Ureter (tissue), 1 donor: Measurements from ENCODE around the gene CCM2L. TPM values are rescaled to one million over a fixed set of nuclear protein-coding genes. Genes with fewer than 3 reads are reported as not detected.

Experiments used
- total RNA-seq: library from RNA; stranded (reverse); gene quantifications from one replicate; pipeline ENCODE4 v1.2.4, GENCODE V29; 2023
- donor health status: DM: yes; HTN: yes; CAD: no.

Gene CCM2L
- total RNA-seq, 1 donor from 2014 or later: 8.2 TPM

Other genes starting within 250 kb of the CCM2L start
- gene MYLK2, start 191.1 kb upstream of the CCM2L start, total RNA-seq: not detected
- gene FOXS1, start 164.8 kb upstream of the CCM2L start, total RNA-seq: not detected
- 4.7 TPM for gene DUSP15, start 139.9 kb upstream of the CCM2L start, total RNA-seq
- 0.86 TPM for gene TTLL9, start 139.8 kb upstream of the CCM2L start, total RNA-seq
- 12.1 TPM for gene PDRG1, start 58.4 kb upstream of the CCM2L start, total RNA-seq
- gene XKR7, start 42.3 kb upstream of the CCM2L start, total RNA-seq: 0.05 TPM
- 6.1 TPM for gene HCK, start 41.8 kb downstream of the CCM2L start, total RNA-seq
- gene TM9SF4, start 99.3 kb downstream of the CCM2L start, total RNA-seq: 69.4 TPM
- gene PLAGL2, start 197.3 kb downstream of the CCM2L start, total RNA-seq: 17.4 TPM
- gene POFUT1, start 197.4 kb downstream of the CCM2L start, total RNA-seq: 55.2 TPM